Lower leg skin (tissue), 4 donors: ENCODE results near the gene CYBA. TPM values are rescaled to one million over a fixed set of nuclear protein-coding genes. Genes with fewer than 3 reads are reported as not detected.

Source experiments
- DNase-seq, 2 donors: peaks; one replicate each; pipeline ENCODE4 v3.0.0-alpha.2; 2019; ENCODE audit warnings: low spot score in 2 of 2
- H3K4me3 ChIP-seq: fragments of 200-600 bp; sonication (generic); 2 replicates; pipeline ENCODE4 v1.5.1; 2017; ENCODE audit warnings: mild to moderate bottlenecking, low read depth; ENCODE audit not compliant: poor library complexity, severe bottlenecking
- CTCF ChIP-seq, 3 donors: fragments of 450-650 bp; IDR thresholded peaks; one replicate each; pipeline ENCODE4 v1.5.1; 2016; ENCODE audit warnings: antibody characterized with exemption in 3 of 3, mild to moderate bottlenecking in 3 of 3, moderate library complexity in 2 of 3
- POLR2A ChIP-seq, 2 donors: fragments of 450-650 bp; IDR thresholded peaks; one replicate each; pipeline ENCODE4 v1.6.1; 2016 to 2017; ENCODE audit warnings: antibody characterized with exemption in 2 of 2, mild to moderate bottlenecking in 1 of 2, moderate library complexity in 1 of 2
- WGBS, 2 donors: methylation state at CpG; one replicate each; pipeline ENCODE4 v1.1.5; 2018; 5-methylcytosine and 5-hydroxymethylcytosine counted together
- intact Hi-C: fragments of 100-400 bp; cut with DNase I; formaldehyde crosslinking; loops from one replicate; pipeline ENCODE4 v1.15.0; 2023; ENCODE audit warnings: low total_unique reads
- total RNA-seq, 4 donors: library from RNA; depleted of rRNA; stranded (reverse); fragments of >200 nt; gene quantifications; one replicate each; pipeline ENCODE4 v1.1.0, GENCODE V29; 2016

Gene CYBA
- total RNA-seq, 4 donors from 2014 or later, result 30.5 to 93.2 (median 44.7) TPM

GRCh38 chr16:88629835-88630234 is 21.0 kb downstream of the CYBA start:
- no peak overlapping the region for H3K4me3 ChIP-seq
- TF ChIP-seq CTCF (IDR thresholded peaks at IDR 0.05), result no peak
- no peak for TF ChIP-seq POLR2A (IDR thresholded peaks at IDR 0.05)
- DNase-seq, result no peak
- intact Hi-C loops, result no loop called here
- 84 to 86% methylated on average over 9 of the region's 9 CpGs for WGBS, 2 donors

GRCh38 chr16:88628512-88628974 is 22.3 kb downstream of the CYBA start:
- intact Hi-C loops, result no loop called here
- no peak for DNase-seq
- TF ChIP-seq CTCF (IDR thresholded peaks at IDR 0.05), result no peak
- no peak for TF ChIP-seq POLR2A (IDR thresholded peaks at IDR 0.05)
- WGBS, 2 donors, result 61 to 69% methylated on average over 12 of the region's 12 CpGs
- H3K4me3 ChIP-seq, result no peak overlapping the region

GRCh38 chr16:88627531-88628411 is 23.1 kb downstream of the CYBA start:
- H3K4me3 ChIP-seq, result no peak overlapping the region
- 95 to 98% methylated on average over 15 to 27 of the region's 27 CpGs for WGBS, 2 donors
- TF ChIP-seq POLR2A (IDR thresholded peaks at IDR 0.05) (no peak), CTCF (IDR thresholded peaks at IDR 0.05) (no peak)
- intact Hi-C loops, result no loop called here
- DNase-seq, result no peak

DNA sequence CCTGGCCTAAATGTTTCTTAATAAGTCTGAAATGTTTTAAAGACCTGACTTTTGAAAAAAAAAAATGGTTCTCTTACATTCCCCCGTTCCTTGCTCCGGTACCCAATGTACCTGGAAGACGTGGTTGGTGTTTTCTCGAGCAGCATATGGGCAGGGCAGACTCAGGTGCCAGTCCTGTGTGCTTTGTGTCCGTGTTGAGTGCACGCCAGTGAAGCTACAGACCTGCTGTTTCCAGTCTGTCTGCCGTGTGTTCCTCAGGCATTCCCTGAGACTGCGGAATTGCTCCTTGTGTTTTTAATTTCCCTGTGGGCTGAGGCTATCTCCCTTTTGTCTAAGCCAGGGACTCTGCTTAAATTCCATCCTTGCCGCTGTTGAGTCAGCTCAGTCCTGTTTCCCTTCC is 24.2 kb downstream of the CYBA start:
- no peak overlapping the region for H3K4me3 ChIP-seq
- intact Hi-C loops, result no loop called here
- no peak for TF ChIP-seq CTCF (IDR thresholded peaks at IDR 0.05)
- no peak for TF ChIP-seq POLR2A (IDR thresholded peaks at IDR 0.05)
- WGBS, 2 donors, result 88 to 89% methylated on average over 9 of the region's 9 CpGs
- no peak for DNase-seq

GRCh38 chr16:88624977-88625576 is 25.8 kb downstream of the CYBA start:
- DNase-seq, result no peak
- intact Hi-C loops, result no loop called here
- H3K4me3 ChIP-seq, result no peak overlapping the region
- no peak for TF ChIP-seq POLR2A (IDR thresholded peaks at IDR 0.05)
- WGBS, 2 donors, result 88 to 90% methylated on average over 10 to 11 of the region's 17 CpGs

DNA sequence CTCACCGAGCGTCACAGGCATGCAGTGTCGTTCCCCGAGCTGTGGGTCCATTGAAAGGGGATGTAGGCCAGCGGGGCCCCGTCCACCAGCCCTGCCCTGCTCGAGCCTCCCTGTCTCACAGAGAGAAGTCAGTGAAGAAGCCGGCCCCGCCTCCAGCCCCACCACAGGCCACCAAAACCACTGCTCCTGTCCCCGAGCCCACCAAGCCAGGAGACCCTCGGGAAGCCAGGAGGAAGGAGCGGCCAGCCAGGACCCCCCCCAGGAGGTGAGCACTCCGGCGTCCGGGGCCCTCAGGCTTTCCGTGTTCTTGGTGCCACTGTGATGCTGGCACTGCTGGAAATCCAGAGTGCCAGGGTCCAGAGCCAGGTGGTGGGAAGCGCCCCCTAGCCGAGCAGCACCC is 26.4 kb downstream of the CYBA start:
- WGBS, 2 donors, result 95% methylated on average over 14 to 18 of the region's 18 CpGs
- no peak for TF ChIP-seq CTCF (IDR thresholded peaks at IDR 0.05)
- no peak for TF ChIP-seq POLR2A (IDR thresholded peaks at IDR 0.05)
- intact Hi-C loops, result no loop called here
- no peak for DNase-seq
- no peak overlapping the region for H3K4me3 ChIP-seq
